Activated CD4-positive, alpha-beta T cell treated with anti-CD3 and anti-CD28 coated beads, Interleukin-2, Interleukin-4, amounts not matched to agents 100 ng/mL and 50 ng/mL, durations not matched to agents 16 hours and 8 hours (primary cell): Measurements from ENCODE around the gene MRPL28.
"Not testable (repeated sequence)": the region's sequence is repeated elsewhere in the genome, so short reads cannot be mapped to it uniquely, and the experiment has no call there.

ENCODE experiments used
- DNase-seq: peaks from one replicate; pipeline ENCODE4 v3.0.0-alpha.2; 2020; ENCODE audit warnings: low spot score

MRPL28 gene

GRCh38 chr16:370443-370842 lies at the start of gene MRPL28:
MRPL28 (minus strand) TSS chr16:370538; CDS start chr16:370218, 320 bp downstream.
- DNase-seq = peak; percentile 95

- DNase-seq = not testable (repeated sequence)
These were observed 44.8 kb upstream of the MRPL28 start for GRCh38 chr16:415170-415498.

GRCh38 chr16:414395-415169 lies 44.2 kb upstream of the MRPL28 start:
- no peak for DNase-seq

DNA sequence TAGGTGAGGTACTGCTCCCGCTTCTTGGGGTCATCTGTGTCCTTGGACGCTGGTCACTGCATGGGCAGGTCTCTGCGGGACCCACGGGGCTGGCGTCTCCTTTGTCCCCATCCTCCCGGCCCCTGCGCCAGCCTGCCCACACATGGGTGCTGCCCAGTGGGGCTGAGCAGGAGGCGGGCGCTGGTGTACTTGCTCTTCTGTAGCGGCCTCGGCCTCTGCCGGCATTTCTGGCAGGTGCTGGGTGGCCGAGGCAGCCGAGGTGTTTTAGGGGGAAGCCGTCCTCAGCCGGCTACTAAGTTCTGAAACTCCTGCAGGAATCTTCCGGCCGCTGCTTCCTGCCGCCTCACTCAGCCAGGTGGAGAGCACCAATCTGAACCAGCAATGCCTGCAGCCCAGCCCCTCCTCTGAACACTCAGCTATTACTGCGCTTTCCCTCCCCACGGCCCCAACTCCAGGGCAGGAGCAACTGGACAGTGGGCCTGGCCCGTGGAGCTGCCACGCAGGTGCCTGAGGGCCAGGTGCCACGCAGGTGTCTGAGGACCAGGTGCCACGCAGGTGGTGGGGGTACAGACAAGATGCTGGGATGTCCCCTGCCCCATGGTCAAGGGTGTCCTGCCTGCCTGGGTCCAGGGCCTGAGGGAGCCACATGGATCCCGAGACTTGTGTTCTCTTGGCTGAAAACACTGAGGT lies 41.4 kb upstream of the MRPL28 start:
- DNase-seq = no peak

DNA sequence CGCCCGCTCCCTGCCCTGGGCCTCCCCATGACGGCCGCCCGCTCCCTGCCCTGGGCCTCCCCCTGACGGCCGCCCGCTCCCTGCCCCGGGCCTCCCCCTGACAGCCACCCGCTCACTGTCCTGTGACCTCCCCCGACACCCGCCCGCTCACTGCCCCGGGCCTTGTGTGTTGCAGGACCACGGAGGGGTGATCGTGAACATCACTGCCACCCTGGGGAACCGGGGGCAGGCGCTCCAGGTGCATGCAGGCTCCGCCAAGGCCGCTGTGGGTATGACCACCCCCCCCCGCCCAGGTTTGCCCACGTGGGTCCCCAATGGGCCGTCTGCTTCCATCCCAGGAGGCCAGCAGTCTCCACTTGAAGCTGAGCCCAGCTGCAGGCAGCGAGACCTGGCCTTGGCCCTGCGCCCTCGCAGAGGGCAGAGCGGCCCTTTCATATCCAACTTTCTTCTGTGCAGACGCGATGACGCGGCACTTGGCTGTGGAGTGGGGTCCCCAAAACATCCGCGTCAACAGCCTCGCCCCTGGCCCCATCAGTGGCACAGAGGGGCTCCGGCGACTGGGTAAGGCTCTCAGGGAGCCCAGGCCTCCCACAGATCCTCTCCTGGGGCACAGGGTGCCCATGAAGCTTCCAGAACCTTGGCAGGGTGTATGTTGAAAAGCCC lies 40.3 kb upstream of the MRPL28 start:
- no peak for DNase-seq

DNA sequence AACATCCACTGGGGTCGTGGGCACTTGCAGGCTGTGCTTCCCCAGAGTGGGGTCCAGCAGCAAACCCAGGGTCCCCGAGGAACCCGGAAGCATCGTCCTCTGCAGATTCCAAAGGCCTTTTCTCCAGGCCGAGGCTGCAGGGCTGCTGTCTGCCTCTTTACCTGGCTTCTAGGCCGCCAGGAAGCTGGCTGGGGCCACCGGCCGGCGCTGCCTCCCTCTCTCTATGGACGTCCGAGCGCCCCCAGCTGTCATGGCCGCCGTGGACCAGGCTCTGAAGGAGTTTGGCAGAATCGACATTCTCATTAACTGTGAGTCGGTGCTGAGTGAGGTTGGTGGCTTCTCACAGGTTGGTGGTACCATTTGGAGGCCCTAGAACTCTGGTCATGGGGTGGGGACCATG lies 36.9 kb upstream of the MRPL28 start:
- DNase-seq = no peak

GRCh38 chr16:405548-406506 lies 35.5 kb upstream of the MRPL28 start:
- DNase-seq = no peak

DNA sequence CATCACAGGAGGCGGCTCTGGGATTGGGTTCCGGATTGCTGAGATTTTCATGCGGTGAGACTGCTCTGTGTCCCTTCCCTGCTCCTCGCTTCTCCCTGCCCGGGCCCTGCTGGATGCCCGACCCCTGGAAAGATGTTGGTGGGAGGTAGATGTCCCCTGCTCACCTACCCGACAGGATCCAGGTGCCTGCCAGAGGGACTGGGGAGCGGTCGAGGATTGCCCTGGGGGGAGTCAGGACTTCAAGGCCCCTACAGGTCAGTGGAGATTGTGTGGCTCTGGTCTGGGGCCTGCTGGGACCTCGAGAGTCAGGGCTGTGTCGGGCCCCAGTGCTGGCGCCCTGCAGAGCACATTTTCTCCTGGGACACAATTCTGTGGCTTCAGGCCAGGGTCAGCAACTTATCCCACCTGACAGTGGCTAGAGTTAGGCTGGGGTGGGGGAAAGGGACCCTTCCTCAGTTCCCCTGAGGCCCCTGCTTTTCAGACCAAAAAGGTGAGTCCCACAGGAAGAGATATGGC lies 34.7 kb upstream of the MRPL28 start:
- no peak for DNase-seq

- DNase-seq = peak; percentile 97
These were observed 31.4 kb upstream of the MRPL28 start, which contains the start of gene DECR2 for GRCh38 chr16:401468-402348. DECR2 (plus strand) TSS chr16:401885; CDS start chr16:401964, 79 bp downstream.

GRCh38 chr16:400061-400591 lies 29.8 kb upstream of the MRPL28 start:
- DNase-seq = no peak

DNA sequence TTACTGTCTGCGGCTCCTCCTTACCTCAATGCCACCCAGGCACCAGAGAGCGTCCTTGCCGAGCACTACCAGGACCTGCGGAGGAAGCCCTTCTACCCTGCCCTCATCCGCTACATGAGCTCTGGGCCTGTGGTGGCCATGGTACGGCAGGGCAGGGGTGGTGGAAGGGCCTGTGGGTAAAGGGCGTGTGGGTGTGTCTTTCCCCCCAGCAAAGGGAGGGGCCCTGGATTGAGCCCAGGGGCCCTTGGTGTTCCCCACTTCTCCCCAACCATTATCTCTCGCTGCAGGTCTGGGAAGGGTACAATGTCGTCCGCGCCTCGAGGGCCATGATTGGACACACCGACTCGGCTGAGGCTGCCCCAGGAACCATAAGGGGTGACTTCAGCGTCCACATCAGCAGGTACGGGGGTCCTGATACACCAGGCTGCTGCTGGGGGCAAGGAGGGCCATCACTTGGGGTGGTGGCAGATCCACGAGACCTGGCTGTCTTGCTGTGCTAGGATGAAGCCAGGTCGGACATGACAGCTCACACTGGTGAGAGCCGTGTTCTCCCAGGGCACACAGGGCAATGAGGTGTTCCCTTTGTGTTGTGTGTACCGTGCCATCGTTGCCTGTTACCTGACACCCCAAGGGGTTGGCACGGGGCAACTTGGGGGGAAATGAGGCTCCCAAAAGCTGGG lies 29.1 kb upstream of the MRPL28 start:
- DNase-seq = no peak

DNA sequence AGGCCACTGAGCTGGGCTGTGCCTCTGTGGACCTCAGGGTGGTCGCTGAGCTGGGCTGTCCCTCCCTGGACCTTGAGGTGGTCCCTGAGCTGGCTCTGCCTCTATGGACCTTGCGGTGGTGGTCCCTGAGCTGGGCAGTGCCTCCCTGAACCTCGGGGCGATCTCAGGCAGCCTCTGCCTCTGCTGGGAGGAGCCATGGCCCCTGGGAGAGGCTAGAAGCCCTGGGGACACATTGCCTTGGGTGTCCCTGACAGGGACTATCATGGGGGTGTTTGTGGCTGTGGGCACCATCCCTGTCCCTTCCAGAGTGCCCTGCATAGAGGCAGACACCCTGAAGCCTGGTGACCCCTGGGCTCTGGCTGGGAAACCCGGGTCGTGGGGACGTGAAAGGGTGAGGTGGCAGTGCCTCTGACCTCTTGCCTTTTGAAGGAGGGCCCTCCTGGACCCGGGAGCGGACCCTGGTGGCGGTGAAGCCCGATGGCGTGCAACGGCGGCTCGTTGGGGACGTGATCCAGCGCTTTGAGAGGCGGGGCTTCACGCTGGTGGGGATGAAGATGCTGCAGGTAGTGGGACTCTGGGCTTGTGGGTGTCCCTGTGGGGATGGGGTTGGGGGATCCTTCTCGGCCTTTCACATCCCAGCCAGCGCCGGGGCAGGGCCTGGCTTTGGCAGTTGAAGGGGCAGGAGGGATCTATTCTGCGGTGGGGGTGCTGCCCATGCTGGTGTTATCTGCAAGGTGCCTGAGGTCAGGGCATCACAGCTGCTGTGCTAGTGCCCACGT lies 28.4 kb upstream of the MRPL28 start:
- no peak for DNase-seq

GRCh38 chr16:397736-398332 lies 27.5 kb upstream of the MRPL28 start:
- DNase-seq = no peak

DNA sequence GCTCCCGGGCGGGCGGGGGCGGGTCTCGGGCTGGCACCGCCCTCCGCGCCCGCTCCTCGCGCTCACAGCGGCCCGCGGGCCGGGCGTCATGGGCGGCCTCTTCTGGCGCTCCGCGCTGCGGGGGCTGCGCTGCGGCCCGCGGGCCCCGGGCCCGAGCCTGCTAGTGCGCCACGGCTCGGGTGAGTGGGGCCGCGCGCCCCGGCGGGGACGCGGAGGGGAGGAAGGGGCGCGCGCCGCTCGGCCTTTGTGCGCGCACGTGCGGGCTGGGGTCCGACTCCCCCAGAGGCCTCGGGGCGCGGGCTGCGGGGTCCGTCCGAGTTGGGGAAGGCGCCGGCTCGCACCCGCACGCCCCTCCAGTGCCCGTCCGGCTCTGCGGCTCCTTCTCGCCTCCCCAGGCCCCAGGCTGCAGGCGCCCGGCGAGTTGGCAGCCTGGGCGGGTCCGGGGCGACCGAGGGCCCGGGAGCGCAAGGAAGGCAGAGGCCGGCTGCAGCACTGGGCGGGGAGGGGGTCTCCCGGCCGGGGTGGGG lies 26.9 kb upstream of the MRPL28 start, which contains the start of gene NME4:
NME4 (plus strand) TSS at position 65 of the 527 bp plus-strand sequence; CDS start at position 89, 24 bp downstream.
- DNase-seq = no peak

- DNase-seq = no peak
These were observed 26.3 kb upstream of the MRPL28 start for GRCh38 chr16:396605-397004.

GRCh38 chr16:396199-396598 lies 25.9 kb upstream of the MRPL28 start:
- DNase-seq = no peak

DNA sequence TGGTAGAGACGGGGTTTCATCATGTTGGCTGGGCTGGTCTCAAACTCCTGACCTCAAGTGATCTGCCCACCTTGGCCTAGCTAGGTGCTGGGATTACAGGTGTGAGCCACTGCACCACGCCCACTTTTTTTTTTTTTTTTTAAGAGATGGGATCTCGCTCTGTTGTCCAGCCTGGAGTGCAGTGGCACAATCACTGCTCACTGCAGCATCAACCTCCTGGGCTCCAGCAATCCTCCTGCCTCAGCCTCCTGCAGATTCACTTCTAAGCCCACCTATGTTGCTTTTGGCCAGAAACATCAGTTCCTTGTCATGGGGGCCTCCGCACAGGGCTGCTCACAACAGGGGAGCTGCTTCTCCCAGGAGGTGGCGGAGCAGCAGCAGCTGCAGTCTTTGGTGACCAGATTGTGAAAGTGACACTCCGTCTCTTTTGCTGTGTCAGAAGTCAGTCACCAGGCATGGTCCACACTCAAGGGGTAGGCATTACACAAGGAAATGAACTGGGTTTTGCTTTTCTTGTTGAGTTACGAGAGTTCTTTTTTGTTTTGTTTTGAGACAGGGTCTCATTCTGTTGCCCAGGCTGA lies 22.2 kb upstream of the MRPL28 start:
- DNase-seq = no peak

DNA sequence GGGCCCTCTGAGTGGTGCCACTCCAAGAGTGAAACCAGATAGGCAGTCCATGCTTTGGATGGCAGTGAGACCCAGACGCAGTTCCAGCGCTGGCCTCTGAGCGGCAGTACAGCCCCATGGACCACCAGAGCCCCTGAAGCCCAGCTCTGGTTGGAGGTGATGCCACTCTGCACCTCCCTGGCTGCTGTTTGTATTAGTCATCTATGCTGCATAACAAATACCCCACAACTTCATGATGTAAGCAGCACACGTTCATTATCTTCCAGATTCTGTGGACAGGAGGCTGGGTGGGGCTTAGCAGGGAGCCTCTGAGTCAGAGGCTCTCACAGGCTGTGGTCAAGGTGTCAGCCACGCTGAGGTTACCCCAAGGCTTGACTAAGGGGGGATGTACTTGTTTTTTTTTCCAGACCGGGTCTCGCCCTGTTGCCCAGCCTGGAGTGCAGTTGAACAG lies 21.6 kb upstream of the MRPL28 start:
- peak; percentile 82 for DNase-seq
